ENCODE data around the gene WDR33. TPM values are rescaled to one million over a fixed set of nuclear protein-coding genes. Genes with fewer than 3 reads are reported as not detected.
A peak's percentile ranks its signal among the peaks of the same experiment; 100 is the strongest.

The WDR33 gene
- 10 to 100 TPM; 34.9 to 55.6 TPM for total RNA-seq

GRCh38 chr2:127810619-127811396 lies at the start of gene WDR33:
WDR33 (minus strand) TSS chr2:127811171; CDS start chr2:127770981, 40,190 bp downstream.
- Histone ChIP-seq H3K4me1 (ENCODE audit: control insufficient read depth in 1 of 2, low read depth in 2 of 2) (peaks cover 22 to 39% of the 10 kb centered on the region in 2 donors), H3K27ac (peak within 1 kb of the TSS; percentile 90 to 96), H3K36me3 (no peaks in the 10 kb centered on the region), H3K4me3 (peak within 1 kb of the TSS; percentile 98), H3K9me3 (no peaks in the 10 kb centered on the region), H3K27me3 (replicated peaks; ENCODE audit: insufficient read depth) (no peaks in the 10 kb centered on the region)
- ATAC-seq (ENCODE audit: insufficient number of reproducible peaks, low FRiP score, low read depth) = peak; percentile 59
- TF ChIP-seq, protein P1, sequence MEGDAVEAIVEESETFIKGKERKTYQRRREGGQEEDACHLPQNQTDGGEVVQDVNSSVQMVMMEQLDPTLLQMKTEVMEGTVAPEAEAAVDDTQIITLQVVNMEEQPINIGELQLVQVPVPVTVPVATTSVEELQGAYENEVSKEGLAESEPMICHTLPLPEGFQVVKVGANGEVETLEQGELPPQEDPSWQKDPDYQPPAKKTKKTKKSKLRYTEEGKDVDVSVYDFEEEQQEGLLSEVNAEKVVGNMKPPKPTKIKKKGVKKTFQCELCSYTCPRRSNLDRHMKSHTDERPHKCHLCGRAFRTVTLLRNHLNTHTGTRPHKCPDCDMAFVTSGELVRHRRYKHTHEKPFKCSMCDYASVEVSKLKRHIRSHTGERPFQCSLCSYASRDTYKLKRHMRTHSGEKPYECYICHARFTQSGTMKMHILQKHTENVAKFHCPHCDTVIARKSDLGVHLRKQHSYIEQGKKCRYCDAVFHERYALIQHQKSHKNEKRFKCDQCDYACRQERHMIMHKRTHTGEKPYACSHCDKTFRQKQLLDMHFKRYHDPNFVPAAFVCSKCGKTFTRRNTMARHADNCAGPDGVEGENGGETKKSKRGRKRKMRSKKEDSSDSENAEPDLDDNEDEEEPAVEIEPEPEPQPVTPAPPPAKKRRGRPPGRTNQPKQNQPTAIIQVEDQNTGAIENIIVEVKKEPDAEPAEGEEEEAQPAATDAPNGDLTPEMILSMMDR (IDR thresholded peaks at IDR 0.05) = no peak
- DNase-seq (ENCODE audit: low spot score) = peak; percentile 36

GRCh38 chr2:127860130-127860529 lies 49.2 kb upstream of the WDR33 start:
- Histone ChIP-seq H3K4me1 (ENCODE audit: control insufficient read depth in 1 of 2, low read depth in 2 of 2) (peaks cover 15 to 16% of the 10 kb centered on the region in 2 donors), H3K36me3 (peaks cover 15% of the 10 kb centered on the region), H3K4me3 (no peak overlapping the region), H3K27ac (no peak overlapping the region), H3K9me3 (no peaks in the 10 kb centered on the region), H3K27me3 (replicated peaks; ENCODE audit: insufficient read depth) (no peaks in the 10 kb centered on the region)
- TF ChIP-seq, protein P1 (IDR thresholded peaks at IDR 0.05) = no peak
- ATAC-seq (ENCODE audit: insufficient number of reproducible peaks, low FRiP score, low read depth) = no peak
- DNase-seq (ENCODE audit: low spot score) = no peak

DNA sequence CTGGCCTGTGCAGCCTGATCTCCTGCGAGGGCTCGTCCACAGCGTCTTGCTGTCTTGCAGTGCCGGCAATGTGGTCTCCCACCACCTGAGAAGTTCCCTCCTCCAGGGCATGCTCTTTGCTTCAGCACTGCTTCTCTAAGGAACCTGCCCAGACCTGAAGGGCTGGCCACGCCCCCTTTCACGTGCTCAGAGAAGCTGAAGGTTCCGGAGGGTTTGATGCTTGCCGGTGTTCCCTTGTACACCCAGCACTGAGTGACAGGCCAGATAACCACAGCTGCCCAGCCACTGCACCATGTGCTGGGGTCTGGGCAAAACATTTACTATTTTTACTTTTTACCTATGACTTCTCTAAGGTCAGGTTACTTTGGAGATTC lies 48.7 kb upstream of the WDR33 start:
- H3K36me3 ChIP-seq = peaks cover 12% of the 10 kb centered on the region
- H3K9me3 ChIP-seq = no peaks in the 10 kb centered on the region
- no peak for ATAC-seq (ENCODE audit: insufficient number of reproducible peaks, low FRiP score, low read depth)
- H3K4me3 ChIP-seq = no peak overlapping the region
- no peak for DNase-seq (ENCODE audit: low spot score)
- peaks cover 16 to 18% of the 10 kb centered on the region in 2 donors for H3K4me1 ChIP-seq (ENCODE audit: control insufficient read depth in 1 of 2, low read depth in 2 of 2)
- TF ChIP-seq, protein P1 (IDR thresholded peaks at IDR 0.05) = no peak
- H3K27me3 ChIP-seq (replicated peaks; ENCODE audit: insufficient read depth) = no peaks in the 10 kb centered on the region
- H3K27ac ChIP-seq = no peak overlapping the region

GRCh38 chr2:127857265-127857808 lies 46.4 kb upstream of the WDR33 start:
- Histone ChIP-seq H3K4me3 (peak overlapping the region; percentile 99), H3K36me3 (peaks cover 4% of the 10 kb centered on the region), H3K4me1 (ENCODE audit: control insufficient read depth in 1 of 2, low read depth in 2 of 2) (peaks cover 16 to 20% of the 10 kb centered on the region in 2 donors), H3K27ac (peak overlapping the region; percentile 9 to 69), H3K27me3 (replicated peaks; ENCODE audit: insufficient read depth) (no peaks in the 10 kb centered on the region), H3K9me3 (no peaks in the 10 kb centered on the region)
- TF ChIP-seq, protein P1 (IDR thresholded peaks at IDR 0.05) = no peak
- DNase-seq (ENCODE audit: low spot score) (no peak), ATAC-seq (ENCODE audit: insufficient number of reproducible peaks, low FRiP score, low read depth) (no peak)

DNA sequence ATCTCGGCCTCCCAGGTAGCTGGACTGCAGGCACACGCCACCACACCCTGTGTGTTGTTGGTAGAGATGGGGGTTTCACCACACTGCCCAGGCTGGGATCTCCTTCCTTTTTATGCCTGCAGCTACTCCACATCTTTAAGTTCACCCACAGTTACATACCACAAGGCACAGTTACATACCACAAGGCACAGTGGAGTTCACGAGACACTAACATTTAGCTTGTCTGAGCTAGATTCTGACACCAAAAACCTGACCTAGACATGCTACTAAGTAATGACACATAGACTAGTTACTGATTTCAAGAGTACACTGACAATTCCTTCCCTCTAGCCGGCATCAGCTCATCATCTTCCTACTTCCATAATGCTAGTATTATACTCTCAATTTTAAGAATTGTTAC lies 42.7 kb upstream of the WDR33 start:
- no peak for DNase-seq (ENCODE audit: low spot score)
- Histone ChIP-seq H3K4me3 (no peak overlapping the region), H3K9me3 (no peaks in the 10 kb centered on the region), H3K27me3 (replicated peaks; ENCODE audit: insufficient read depth) (no peaks in the 10 kb centered on the region), H3K27ac (no peak overlapping the region), H3K36me3 (peaks cover 11% of the 10 kb centered on the region), H3K4me1 (ENCODE audit: control insufficient read depth in 1 of 2, low read depth in 2 of 2) (peaks cover 16 to 19% of the 10 kb centered on the region in 2 donors)
- TF ChIP-seq, protein P1 (IDR thresholded peaks at IDR 0.05) = no peak
- ATAC-seq (ENCODE audit: insufficient number of reproducible peaks, low FRiP score, low read depth) = no peak
